GM19351 (cell line): ENCODE results near the gene RHCG.

Experiments used
- ATAC-seq: cut with Tn5 transposase; IDR thresholded peaks from one replicate; pipeline ENCODE4 v1.9.1; 2021; ENCODE audit warnings: mild to moderate bottlenecking, moderate library complexity; ENCODE audit not compliant: unreplicated experiment

The RHCG gene

GRCh38 chr15:89496155-89497098, at the start of gene RHCG:
Gene RHCG (minus strand): TSS chr15:89496583. CDS start chr15:89496544, 39 bp downstream.
- ATAC-seq, result no peak

DNA sequence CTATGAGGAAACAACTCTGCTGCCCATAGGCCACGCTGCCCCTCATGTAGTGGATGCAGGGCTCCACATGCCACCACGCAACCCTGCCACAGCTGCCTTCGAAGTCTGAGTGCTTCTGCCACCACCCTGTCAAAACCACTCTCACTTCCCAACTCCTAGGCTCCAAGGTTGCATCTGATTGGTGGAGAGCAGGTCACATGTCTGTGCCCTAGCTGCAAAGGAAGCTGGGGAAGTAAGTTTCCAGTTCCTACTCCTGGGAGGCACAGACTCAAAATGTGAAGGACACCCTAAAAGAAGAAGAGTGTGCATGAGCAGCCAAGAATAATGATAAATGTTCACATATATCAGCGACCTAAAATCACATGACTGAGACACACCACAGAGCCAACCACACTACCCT, 47.0 kb upstream of the RHCG start:
- ATAC-seq, result no peak

DNA sequence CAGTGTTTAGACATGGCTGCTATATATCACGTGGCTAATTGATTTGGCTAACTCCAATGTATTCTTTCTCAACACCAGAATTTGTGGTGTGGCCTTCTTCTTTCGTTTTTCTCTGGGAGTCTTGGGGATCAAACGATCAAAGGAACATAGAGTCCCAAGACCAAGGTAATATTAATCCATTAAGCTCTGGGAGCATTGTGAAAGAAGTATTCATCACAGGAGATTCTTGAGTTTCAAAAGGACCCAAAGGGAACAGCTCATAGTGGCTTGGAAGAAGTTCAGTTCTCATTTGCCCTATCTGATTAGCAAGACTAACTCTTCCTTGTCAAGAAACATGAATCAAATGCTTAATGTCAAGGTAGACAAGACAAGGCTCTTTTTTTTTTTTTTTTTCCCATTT, 46.0 kb upstream of the RHCG start:
- no peak for ATAC-seq

DNA sequence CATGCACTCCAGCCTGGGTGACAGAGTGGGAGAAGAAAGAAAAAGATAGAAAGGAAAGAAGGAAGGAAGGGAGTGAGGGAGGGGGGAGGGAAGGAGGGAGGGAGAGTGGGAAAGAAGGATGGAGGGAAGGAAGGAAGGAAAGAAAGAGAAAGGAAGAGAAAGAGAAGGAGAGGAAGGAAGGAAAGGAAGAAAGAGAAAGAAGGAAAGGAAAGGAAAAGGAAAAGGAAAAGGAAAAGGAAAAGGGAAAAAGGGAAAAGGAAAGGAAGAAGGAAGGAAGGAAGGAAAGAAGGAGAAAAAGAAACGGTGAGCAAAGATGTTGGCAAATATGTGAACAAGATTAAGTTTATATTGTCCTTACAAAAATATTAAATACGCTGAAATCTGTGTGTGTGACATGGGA, 42.6 kb upstream of the RHCG start:
- ATAC-seq, result no peak

GRCh38 chr15:89533861-89534544, 37.6 kb upstream of the RHCG start:
- no peak for ATAC-seq

- ATAC-seq, result no peak
These were observed 35.6 kb upstream of the RHCG start for GRCh38 chr15:89531796-89532537.

DNA sequence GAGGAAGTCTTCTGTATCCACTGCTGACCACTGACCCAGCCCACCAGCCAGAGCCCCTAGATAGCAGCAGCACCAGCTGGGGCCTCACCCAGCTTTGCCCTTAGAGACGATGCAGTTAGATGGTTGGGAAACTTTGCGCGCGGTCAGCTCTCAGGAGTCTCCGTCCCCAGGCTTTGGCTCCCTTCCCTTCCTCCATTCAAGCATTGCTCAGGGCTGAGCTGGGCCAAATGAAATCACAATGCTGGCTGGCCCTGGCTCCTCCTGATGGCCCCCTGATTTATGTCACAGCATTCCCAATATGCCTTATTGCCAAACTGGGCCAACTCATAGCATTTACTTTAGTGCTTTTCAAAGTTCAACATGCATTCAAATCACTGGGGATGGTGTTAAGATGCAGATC, 34.6 kb upstream of the RHCG start:
- ATAC-seq, result no peak

DNA sequence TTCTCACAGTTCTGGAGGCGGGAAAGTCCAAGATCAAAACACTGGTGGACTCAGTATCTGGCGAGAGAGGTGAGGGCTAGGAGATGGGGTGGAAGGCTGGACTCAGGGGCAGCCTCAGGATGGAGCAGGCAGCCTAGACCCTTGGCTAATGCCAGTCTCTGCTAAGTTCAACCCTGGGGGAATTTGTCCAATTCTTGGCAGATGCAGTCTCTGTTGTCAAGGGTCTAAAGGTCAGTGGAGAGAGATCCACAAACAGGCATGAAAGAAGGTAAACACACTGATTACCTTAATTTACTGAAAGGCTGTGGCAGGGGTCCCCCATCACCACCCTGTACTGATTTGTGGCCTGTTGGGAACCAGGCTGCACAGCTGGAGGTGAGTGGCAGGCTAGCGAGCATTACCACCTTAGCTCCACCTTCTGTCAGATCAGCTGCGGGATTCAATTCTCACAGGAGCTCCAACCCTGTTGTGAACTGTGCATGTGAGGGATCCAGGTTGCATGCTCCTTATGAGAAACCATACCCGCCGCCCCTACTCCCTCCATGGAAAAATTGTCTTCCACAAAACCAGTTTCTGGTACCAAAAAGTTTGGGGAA, 32.5 kb upstream of the RHCG start:
- no peak for ATAC-seq

DNA sequence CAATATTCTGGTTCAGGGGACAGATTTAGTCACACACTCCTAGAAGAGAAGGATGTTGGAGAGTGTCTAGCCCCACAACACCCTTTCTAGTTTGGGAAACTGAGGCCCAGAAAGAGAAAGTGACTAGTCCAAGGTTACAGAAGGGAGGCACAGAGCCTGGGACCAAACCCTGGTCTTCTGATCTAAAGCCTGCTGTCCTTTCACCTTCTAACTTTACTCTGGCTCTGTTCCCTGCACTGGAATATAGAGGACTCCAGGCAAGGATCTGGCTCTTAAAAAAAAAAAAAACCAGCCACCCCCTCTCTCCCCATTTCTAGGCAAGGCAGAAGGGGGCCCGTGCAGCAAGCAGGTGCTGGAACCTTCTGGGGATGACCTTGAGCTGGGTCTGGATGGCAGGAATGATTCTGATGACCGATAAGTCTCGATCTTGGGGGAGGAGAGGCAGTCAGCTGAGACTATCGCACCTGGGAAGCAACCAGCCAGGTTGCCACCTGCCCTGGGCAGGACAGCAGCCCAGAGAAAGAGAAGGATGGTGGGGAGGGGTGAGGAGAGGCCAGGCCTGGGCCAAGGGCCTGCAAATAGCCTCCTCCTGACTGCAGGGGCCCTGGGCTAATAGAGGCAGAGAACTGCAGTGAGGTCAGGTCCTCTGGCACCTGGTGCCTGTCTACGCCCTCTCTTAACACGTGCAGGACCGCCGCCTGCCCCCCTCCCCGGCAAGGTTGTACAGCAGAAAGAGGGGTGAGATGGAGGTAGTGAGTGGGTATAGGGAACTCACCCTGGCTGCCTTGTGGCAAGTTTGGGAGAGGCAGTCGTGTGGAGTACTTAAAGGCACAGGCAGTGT, 30.4 kb upstream of the RHCG start:
- ATAC-seq, result no peak

- ATAC-seq, result no peak
These were observed 29.8 kb upstream of the RHCG start for GRCh38 chr15:89526181-89526580.

DNA sequence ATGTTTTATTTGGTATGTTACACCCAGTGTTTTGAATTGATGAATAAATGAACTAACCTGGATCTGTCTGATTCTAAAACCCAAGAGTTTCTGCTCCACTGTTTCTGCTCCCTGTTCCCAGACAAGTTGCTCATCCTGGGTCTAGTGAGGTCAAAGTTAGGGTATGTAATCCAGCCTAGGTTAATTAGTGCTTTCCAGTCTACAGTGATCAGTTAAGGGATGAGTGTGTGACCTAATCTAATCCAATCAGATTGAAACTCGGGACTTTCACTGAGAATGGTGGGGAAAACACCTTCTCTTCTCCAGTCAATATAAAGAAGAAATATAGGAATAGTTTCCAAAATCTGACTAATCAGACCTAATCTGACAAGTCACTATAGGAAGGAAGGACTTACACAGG, 27.8 kb upstream of the RHCG start:
- no peak for ATAC-seq

DNA sequence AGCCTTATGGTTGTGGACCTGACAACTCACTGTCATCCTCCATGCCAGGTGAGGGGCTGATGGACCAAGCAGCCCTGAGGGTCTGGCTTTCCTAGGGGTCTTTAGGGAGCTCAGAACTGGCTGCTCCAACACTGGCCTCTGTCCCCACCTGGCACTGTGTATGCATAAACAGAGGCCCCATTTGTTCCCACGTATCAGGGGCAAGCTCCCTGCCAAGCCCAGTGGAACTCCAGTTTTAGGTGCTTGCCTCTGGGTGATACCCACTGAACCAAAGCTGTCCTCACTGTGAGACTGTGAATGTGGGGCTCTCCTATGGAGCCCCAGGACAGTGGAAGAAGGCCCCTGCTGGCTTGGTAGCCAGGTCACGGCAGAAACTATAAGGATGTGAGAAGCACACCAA, 26.7 kb upstream of the RHCG start:
- no peak for ATAC-seq

- no peak for ATAC-seq
These were observed 25.2 kb upstream of the RHCG start for GRCh38 chr15:89521605-89522004.

- no peak for ATAC-seq
These were observed 19.1 kb upstream of the RHCG start for GRCh38 chr15:89515477-89515876.

DNA sequence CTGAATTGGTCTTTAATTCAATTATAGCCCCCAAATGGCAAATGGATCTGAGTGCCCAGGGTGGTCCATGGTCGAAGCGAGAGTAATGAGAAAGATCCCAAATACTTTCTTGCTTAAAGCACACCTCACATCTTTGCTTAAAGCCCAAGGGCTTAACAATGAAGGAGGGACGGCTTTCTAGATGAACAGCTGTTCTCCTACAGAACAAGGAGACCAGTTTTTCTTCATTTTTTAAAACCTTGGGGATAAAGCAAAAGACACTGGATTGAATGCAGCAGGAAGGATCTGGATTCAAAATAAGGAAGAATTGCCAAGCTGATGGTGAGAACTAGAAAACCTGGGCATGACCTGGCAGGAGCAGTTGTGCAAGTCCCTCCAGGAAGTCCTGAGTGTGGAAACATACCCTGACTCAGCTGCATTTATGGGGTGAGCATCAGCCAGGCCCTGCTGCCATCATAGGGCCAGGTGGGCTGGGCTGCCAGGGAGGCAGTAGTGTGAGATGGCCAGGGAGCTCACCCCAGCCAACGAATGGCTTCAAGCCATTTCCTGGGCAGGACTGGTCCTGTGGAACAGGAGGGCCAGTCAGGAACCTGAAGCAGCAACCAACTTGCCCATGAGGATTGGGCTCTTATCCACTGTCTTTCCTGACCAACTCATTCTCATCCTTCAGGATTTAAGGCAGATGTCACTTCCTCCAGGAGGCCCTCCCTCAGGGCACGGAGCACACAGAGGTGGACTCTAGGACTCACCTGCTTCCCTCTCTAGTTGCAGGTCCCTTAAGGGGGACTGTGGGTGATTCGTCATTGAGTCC, 18.4 kb upstream of the RHCG start:
- no peak for ATAC-seq

- ATAC-seq, result no peak
These were observed 17.8 kb upstream of the RHCG start for GRCh38 chr15:89514186-89514585.

- ATAC-seq, result no peak
These were observed 16.9 kb upstream of the RHCG start for GRCh38 chr15:89513284-89513683.

DNA sequence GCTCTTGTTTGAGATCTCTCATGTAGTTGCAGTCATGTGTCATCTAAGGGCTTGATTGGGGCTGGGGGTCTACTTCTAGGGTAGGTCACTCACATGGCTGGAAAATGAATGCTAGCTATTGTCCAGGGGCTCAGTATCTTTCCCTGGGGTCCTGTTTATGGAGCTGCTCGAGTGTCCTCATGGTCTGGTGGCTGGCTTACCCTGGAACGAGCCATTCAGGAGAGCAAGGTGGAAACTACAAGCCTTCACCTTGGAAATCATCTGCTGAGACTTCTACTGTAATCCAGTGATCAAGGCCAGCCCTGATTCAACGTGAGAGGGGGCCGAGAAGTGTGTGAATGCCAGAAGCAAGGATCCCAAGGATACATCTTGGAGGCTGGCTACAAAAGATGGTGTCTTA, 16.2 kb upstream of the RHCG start:
- ATAC-seq, result no peak

DNA sequence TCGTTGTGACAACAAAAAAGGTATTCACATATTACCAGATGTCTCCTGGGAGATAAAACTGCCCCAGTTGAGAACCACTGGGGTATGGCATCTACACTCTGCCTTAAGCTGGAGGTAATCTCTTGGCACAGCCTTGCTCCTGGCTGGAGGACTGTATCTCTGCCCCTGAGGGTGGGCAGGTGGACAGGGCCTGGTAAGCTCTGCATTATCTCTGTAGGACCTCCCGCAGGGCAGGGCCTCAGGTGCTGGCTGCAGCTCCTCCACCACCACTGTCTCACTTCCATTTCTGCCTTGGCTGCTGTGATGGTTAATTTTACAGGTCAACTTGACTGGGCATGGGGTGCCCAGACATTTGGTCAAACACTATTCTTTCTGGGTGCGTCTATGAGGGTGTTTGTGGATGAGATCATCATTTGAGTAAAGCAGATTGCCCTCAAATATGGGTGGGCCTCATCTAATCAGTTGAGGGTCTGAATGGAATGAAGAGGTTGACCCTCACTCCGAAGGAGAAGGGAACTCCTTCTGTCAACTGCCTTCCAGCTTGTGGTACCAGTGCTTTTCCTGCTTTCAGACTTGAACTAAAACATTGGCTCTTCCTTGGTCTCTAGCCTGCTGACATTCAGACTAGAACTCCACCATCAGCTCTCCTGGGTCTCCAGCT, 9.8 kb upstream of the RHCG start:
- ATAC-seq, result no peak
